Measurements from ENCODE around the gene PTGR3.
A peak's percentile ranks its signal among the peaks of the same experiment; 100 is the strongest.

The PTGR3 gene

DNA sequence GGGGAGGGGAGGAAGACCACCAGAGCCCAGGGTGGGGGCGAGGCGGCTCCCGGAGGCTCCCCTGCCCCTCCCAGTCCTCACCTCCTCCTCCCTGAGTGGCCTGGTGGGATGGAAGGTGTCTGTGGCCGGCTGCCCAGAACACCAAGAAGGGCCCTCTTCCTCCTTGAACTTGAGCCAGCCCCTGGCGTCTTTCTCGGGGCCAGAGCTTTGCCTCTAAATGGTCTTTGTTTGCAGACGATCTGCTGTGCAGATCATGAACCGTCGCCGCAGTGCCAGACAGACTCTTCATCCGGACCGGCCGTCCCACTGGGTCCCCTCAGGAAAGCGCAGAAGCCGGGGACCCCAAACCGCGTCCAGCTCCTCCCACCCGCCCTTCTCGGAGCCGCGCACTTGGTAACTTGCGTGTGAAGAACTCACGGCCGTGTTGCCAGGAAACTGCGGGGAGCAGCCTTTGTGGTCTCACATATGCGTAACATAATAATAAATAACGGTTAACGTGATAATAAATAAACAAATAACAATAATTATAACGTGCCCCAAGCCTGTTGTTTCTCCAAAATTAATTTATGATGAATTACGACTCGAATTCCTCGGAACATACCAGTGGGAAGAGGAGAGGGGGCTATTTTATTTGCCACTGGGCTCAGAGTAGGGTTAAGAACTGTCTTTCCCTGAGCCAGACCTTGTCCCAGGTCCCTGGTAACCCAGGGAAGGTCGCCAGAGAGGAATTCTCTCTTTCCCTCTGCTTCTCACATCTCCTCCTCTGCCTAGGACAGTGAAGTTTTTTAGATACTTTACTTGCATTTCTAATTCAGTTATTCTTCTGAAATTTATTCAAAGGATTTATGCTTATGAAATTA, 41.0 kb downstream of the PTGR3 start:
- no peak for DNase-seq

DNA sequence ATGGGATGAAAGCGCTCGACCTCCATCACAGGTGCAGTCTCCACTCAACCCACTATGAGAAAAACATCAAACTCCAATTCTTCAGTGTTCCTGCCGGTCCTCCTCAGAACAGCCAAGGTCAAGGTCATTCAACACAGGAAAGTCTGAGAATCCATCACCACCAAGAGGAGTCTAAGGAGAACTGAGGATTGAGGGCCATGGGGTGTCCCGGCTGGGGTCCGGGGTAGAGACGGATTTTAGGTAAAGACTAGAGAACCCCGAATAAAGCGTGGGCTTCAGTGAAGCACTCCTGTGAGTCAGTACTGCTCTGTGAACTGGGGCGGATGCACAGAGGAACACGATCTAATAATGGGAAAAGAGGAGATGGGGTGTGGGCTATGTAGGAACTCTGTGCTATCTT, 41.8 kb downstream of the PTGR3 start:
- no peak for DNase-seq

DNA sequence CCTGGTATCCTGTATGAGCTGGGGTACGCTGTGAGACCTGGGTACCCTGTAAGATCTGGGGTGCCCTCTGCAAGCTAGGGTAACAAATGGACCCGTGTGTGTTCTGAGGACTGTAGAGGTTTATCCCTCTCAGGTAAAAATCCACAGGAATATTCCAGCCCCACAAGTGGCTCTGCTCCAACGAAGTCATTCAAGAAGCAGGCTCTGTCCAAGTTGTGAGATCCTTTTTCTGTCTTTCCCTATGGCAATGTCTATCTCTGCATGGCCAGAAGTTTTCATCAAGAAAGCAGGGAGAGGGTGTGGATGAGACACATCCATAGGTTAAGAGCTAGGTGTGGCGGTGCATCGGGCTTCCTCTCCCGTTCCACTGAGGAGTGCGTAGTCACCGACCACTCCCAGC, 43.0 kb downstream of the PTGR3 start:
- no peak for DNase-seq

DNA sequence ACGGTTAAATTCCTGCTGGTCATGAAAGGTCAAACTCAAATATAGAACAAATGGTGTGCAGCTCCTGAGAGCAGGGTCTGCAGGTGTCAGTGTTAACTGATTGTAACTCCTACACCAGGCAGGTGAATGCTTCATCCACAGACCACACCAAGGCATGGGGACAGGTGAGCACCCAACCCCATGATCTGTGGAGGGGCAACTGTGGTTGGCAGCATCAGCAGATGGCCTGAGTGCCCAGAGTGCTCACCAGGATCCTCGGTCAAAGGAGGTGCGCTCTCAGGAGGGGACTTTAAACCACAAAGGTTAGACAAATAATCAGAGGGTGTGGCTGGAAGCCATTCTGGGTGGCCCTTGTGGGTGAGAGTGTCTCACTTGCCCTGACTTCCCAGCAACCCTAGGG, 44.5 kb downstream of the PTGR3 start:
- no peak for DNase-seq

DNA sequence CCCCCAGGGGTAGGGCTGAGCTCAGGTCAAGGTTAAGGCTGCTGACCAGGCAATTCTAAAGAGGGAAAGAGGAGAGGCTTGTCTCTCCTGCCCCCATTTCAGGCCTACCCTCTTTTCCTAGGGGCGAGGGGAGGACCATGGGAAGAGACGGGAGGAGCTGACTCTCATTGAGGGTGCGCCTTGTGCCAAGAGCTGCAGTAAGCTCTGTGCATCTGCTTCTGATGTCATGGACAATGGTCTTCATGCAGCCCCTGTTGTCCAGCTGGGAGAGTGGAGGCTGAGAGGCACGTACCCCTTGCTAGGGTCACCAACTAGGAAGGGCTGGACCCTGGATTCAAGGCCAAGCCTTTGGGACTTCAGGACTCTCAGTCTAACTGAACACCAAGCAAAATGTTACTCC, 45.2 kb downstream of the PTGR3 start:
- DNase-seq: no peak

DNA sequence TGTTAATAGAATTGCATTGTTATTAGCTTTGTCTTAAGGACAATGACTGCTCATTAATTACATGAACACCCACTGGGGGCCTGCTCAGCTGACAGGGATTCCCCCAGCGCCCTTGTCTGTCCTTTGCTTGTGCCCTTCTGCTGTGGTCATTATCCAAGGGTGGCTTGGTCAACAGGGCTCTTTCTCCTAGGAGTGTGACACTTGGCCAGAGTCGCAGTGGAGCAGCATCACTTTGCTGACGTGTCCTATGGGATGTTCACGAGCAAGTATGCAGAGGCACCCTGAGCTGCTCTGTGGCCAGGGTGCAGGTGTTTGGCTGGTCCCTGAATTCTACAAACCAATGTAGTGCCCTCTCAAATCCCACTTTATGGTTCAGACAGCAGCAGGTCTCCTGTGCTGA, 46.0 kb downstream of the PTGR3 start:
- no peak for DNase-seq

DNA sequence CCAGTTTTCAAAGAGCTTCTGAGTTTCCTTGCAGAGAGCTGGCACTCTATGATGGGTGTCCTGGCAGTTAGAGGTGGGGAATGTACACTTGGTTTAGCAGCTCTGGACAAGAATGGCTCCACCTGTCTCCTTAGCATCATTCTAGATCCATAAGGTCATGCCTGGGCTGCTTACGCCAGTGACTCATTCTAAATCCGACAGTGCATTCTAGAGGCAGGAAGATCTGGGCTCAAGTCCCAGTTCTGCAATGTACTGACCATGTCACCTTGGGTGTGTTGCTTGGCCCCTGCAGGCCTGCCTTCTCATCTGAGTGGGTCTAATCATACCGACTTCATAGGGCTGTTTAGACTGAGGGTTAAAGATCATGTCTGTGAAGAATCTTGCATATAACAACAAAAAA, 46.5 kb downstream of the PTGR3 start:
- DNase-seq: no peak

DNA sequence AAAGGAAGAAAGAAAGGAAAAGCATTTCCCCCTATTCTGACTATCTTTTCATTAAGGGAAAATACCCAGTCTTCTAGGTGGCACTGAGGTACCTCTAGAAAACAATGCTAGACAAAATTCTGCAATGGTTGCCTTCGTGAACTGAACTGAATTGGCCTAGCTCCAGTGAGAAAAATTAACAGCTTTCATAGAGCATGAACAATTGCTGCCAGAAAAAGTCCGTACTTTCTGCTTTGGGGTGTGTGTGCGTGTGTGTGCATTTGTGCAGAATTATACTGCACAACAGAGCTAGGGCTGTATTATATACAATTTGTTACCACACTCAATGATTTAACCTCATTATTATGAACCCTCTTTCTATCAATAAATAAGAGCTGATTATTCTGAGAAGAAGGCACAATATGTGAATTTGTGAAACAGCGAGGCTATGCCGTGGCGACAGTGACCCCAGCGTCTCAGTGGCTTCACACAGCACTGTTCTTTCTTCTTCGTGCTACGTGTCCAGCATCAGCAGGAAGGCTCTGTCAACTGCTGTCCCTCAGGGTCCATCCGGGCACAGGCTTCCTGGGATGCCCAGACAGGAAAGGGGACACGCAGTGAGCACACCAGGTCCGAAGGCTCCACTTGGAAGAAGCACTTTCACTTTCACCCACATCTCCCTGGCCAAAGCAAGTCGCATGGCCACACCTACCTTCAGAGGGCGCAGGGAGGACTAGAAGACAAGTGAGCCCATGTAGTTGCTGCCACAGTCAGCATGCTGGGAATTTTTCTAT, 47.5 kb downstream of the PTGR3 start:
- peak; percentile 81 to 82 for DNase-seq

DNA sequence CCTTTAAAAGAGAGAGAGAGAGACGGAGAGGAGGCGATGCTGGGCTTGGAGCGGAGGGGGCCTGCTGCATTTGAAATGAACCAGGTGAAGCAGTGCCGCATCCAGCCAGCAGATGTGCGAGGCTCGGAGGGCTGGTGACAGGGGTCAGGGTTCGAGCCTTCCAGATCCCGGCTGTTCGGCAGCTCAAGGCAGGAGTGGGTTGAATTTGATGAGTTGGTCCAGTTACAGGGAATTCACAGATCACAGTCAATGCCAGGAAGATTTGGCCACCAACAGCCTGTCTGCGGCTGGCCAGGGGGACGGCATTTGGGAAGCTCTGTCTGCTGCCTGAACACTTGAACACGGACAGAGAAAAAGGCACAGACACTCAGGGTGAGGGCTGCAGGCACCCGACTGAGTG, 48.6 kb downstream of the PTGR3 start:
- DNase-seq: no peak

DNA sequence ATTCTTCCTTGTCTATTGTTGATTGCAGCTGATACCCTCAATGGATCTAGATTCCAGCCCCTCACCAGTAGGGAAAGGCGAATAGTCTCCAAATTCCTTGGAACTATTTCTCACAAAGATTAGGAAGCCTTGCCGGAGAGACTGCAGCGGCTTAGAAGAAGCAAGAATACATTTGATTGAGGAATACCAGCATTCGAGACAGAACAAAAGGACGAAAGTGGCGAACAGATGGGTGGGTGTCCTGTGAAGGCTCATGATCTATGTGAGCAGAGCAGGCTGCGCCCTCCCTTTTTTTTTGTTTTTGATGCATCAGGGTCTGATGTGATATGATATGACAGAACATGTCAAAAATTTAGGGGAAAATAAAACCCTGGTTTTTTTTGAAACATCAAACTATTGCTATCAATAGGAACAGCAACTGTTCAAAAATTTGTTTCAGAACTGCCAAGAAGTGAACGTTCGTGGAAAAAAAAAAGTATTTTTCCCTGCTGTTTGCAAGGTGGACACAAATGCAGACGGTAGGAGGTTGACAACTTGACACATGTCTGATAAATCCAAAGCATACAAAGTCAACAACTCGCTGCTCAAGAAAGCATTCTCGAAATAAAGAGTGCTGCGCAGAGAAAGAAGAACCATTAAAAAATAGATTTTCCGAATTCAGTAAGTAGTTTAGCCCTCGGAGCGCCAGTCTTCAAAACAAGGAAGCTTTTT, 49.1 kb downstream of the PTGR3 start:
- DNase-seq: no peak

DNA sequence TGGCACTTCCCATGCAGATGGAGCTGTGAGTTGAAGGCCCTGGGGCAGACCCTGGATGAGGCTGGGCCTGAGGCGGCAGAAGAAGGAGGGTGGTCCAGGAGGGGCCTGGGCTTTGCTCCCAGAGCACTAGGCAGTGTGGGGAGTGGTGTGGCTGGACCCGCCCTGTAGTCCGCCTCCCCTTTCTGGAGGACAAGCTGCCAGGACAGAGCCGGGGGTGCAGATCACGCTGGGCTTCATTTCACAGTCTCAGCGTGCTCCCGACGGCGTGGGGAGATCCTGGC, 49.8 kb downstream of the PTGR3 start:
- no peak for DNase-seq

Measured in AML-193 (cell line).